K562 (cell line): ENCODE data around the gene NEMP2. TPM values are rescaled to one million over a fixed set of nuclear protein-coding genes. Genes with fewer than 3 reads are reported as not detected.
A peak's percentile ranks its signal among the peaks of the same experiment; 100 is the strongest.

ENCODE experiments used
- ATAC-seq: fragments of 200-7000 bp; cut with Tn5 transposase; 3 replicates; pipeline ENCODE4 v1.9.1; 2020; ENCODE audit warnings: moderate library complexity
- BruUV-seq: library from RNA; stranded (reverse); fragments of 400-500 nt; replicated peaks from 2 replicates; lab custom pipeline; 2021; lab: Mats Ljungman, UMichigan
- CTCF ChIA-PET: fragments of 300-600 bp; formaldehyde crosslinking; extraction: SDS; loops from one replicate; lab custom pipeline; 2021; ENCODE audit warnings: low intra/inter-chr PET ratio; lab: Yijun Ruan, JAX
- POLR2A ChIA-PET: fragments of 300-600, 350-650 bp; sonication (Branson Sonifier 250); formaldehyde crosslinking; extraction: SDS; loops from one replicate; lab custom pipeline; 2021; ENCODE audit warnings: antibody characterized with exemption, inconsistent platforms; lab: Yijun Ruan, JAX
- DNase-seq, 4 experiments: peaks; one replicate each; pipeline versions ENCODE4 v3.0.0 to v3.0.0-alpha.2; 2011 to 2018; ENCODE audit warnings: low spot score in 3 of 4, mixed read lengths in 3 of 4; ENCODE audit errors: extremely low read depth in 1 of 4
- FAIRE-seq: peaks from 2 replicates; lab custom pipeline; 2011; peaks lifted over from hg19 to GRCh38; lab: Jason Lieb, UNC
- H2AFZ ChIP-seq: 2 replicates; pipeline ENCODE4 v1.6.0; 2011; ENCODE audit warnings: low read depth, low read length, control low read depth, inconsistent platforms
- H3K27ac ChIP-seq: fragments of 200-600 bp; 3 replicates; pipeline ENCODE4 v1.8.0; 2011; ENCODE audit warnings: low read depth, mild to moderate bottlenecking, control low read depth, inconsistent platforms, low read length, moderate library complexity, mixed read lengths; ENCODE audit errors: extremely low read depth
- H3K27me3 ChIP-seq, 2 experiments: fragments of 300-600 bp in 1 of 2; 2 replicates in 1 of 2; 3 replicates in 1 of 2; pipeline versions ENCODE4 v1.6.0 to v1.8.0; 2011; ENCODE audit warnings: inconsistent platforms in 2 of 2, low read length in 2 of 2, mild to moderate bottlenecking in 1 of 2, mixed read lengths in 1 of 2, moderate library complexity in 1 of 2; ENCODE audit not compliant: control insufficient read depth in 2 of 2, insufficient read depth in 2 of 2
- H3K36me3 ChIP-seq: fragments of 300-600 bp; 3 replicates; pipeline ENCODE4 v1.8.0; 2011; ENCODE audit warnings: mild to moderate bottlenecking, low read length, inconsistent platforms; ENCODE audit not compliant: control insufficient read depth, insufficient read depth
- H3K4me1 ChIP-seq, 2 experiments: fragments of 200-600 bp in 1 of 2; replicated peaks in 1 of 2; 2 replicates in 1 of 2; 3 replicates in 1 of 2; pipeline versions ENCODE4 v1.5.1 to v1.8.0; 2011; ENCODE audit warnings: inconsistent platforms in 2 of 2, low read length in 2 of 2, mild to moderate bottlenecking in 1 of 2, mixed read lengths in 1 of 2, moderate library complexity in 1 of 2; ENCODE audit not compliant: control insufficient read depth in 2 of 2, insufficient read depth in 2 of 2
- H3K4me2 ChIP-seq: 2 replicates; pipeline ENCODE4 v1.6.1; 2011; ENCODE audit warnings: low read length, control low read depth, inconsistent platforms, mixed read lengths; ENCODE audit not compliant: insufficient read depth
- H3K4me3 ChIP-seq: fragments of 200-600 bp; sonication (generic), shearing (Covaris generic); 2 replicates; pipeline ENCODE4 v1.5.1; 2016; ENCODE audit warnings: control low read depth, inconsistent platforms
- H3K79me2 ChIP-seq: fragments of 200-600 bp; 3 replicates; pipeline ENCODE4 v1.8.0; 2011; ENCODE audit warnings: low read length, inconsistent platforms; ENCODE audit not compliant: control insufficient read depth, insufficient read depth
- H3K9ac ChIP-seq, 2 experiments: 2 replicates each; pipeline versions ENCODE4 v1.6.0 to v1.6.1; 2011; ENCODE audit warnings: low read depth in 2 of 2, low read length in 2 of 2, control low read depth in 1 of 2, inconsistent platforms in 1 of 2, mild to moderate bottlenecking in 1 of 2, mixed read lengths in 1 of 2; ENCODE audit not compliant: insufficient read depth in 1 of 2
- H3K9me1 ChIP-seq: one replicate; pipeline ENCODE4 v1.6.0; 2011; ENCODE audit warnings: inconsistent platforms, mild to moderate bottlenecking, low read length, moderate library complexity; ENCODE audit not compliant: control insufficient read depth, insufficient read depth
- H3K9me3 ChIP-seq: replicated peaks from 2 replicates; pipeline ENCODE4 v1.5.1; 2011; ENCODE audit warnings: low read depth, low read length, inconsistent platforms; ENCODE audit not compliant: control insufficient read depth, insufficient read depth
- H4K20me1 ChIP-seq: replicated peaks from 2 replicates; pipeline ENCODE4 v1.6.1; 2011; ENCODE audit warnings: low read length, inconsistent platforms, mixed read lengths; ENCODE audit not compliant: control insufficient read depth, insufficient read depth
- ATF7 ChIP-seq: fragments of 450-650 bp; IDR thresholded peaks from 2 replicates; pipeline ENCODE4 v1.7.1; 2014; ENCODE audit warnings: mild to moderate bottlenecking, moderate library complexity
- BRF1 ChIP-seq: IDR thresholded peaks from 3 replicates; pipeline ENCODE4 v1.6.1; 2011; ENCODE audit warnings: borderline replicate concordance, mild to moderate bottlenecking; ENCODE audit not compliant: insufficient read length; ENCODE audit errors: extremely low read depth
- EHMT2 ChIP-seq: fragments of 450-650 bp; IDR thresholded peaks from 2 replicates; pipeline ENCODE4 v1.6.1; 2018; ENCODE audit warnings: antibody characterized with exemption
- EP300 ChIP-seq: IDR thresholded peaks from 2 replicates; pipeline ENCODE4 v1.6.1; 2012; ENCODE audit warnings: low read length, improper control_type of control experiment
- HDAC2 ChIP-seq: fragments of 450-650 bp; IDR thresholded peaks from 2 replicates; pipeline ENCODE4 v1.6.1; 2016; ENCODE audit warnings: mild to moderate bottlenecking
- MEIS2 ChIP-seq: fragments of 450-650 bp; IDR thresholded peaks from 2 replicates; pipeline ENCODE4 v1.6.1; 2014; ENCODE audit warnings: mild to moderate bottlenecking; ENCODE audit not compliant: partially characterized antibody
- RCOR1 ChIP-seq, 2 experiments: IDR thresholded peaks; 2 replicates each; pipeline ENCODE4 v1.6.1; 2012; ENCODE audit warnings: low read depth in 2 of 2, low read length in 2 of 2, borderline replicate concordance in 1 of 2, improper control_type of control experiment in 1 of 2
- REST ChIP-seq, 2 experiments: fragments of 450-650 bp; formaldehyde crosslinking in 1 of 2; IDR thresholded peaks; 2 replicates each; pipeline versions ENCODE4 v1.4.0 to v1.6.1; 2014 to 2020; ENCODE audit warnings: mild to moderate bottlenecking in 2 of 2, borderline replicate concordance in 1 of 2, low read depth in 1 of 2
- STAT5A ChIP-seq: IDR thresholded peaks from 2 replicates; pipeline ENCODE4 v1.6.1; 2012; ENCODE audit warnings: low read length, inconsistent platforms, borderline replicate concordance
- XRCC4 ChIP-seq: IDR thresholded peaks from one replicate; pipeline ENCODE4 v1.6.1; 2011; ENCODE audit not compliant: insufficient read depth, insufficient read length; ENCODE audit errors: extremely low read depth
- WGBS: fragments of 100-300 bp; shearing (Covaris generic); methylation state at CpG from one replicate; pipeline ENCODE4 v1.1.6; 2016; ENCODE audit warnings: low coverage, mixed read lengths; ENCODE audit not compliant: insufficient coverage; ENCODE audit errors: missing lambda C conversion rate; 5-methylcytosine and 5-hydroxymethylcytosine counted together
- in situ Hi-C: fragments of 300-500 bp; cut with MboI; formaldehyde crosslinking; loops from 4 replicates; pipeline ENCODE4 v1.15.0; 2018; ENCODE audit warnings: inconsistent platforms, mixed read lengths
- intact Hi-C: fragments of 100-400 bp; cut with micrococcal nuclease; formaldehyde crosslinking; loops from 2 replicates; pipeline ENCODE4 v1.14.2; 2022
- polyA plus RNA-seq, 8 experiments: library from polyadenylated mRNA; depleted of rRNA in 4 of 8; stranded (reverse) in 5 of 8; unstranded in 3 of 8; fragments of >200 nt; fragmentation: Nextera tagmentation in 2 of 8; fragmentation: Illumina TruSeq in 1 of 8; extraction: Ambion mirVana in 2 of 8; extraction: Trizol in 1 of 8; gene quantifications; 2 replicates each; pipeline versions ENCODE4 v1.2.1 to v1.2.3, GENCODE V29; 2011 to 2014; ENCODE audit warnings: inconsistent platforms in 1 of 8, missing spikeins in 1 of 8
- total RNA-seq, 7 experiments: library from RNA; depleted of rRNA in 6 of 7; stranded (reverse); fragments of >200 nt in 6 of 7; fragmentation: Illumina TruSeq in 2 of 7; extraction: Trizol in 2 of 7; gene quantifications; 2 replicates each; pipeline versions ENCODE4 v1.2.1 to v1.2.3, GENCODE V29; 2011 to 2021; ENCODE audit warnings: low replicate concordance in 1 of 7

NEMP2 gene
- total and polyA plus RNA-seq, 9 of the 15 experiments (the other 6 are each of a cell fraction or from before 2014, with no cell fraction given): 0.32 to 3.0 (median 1.7) TPM

GRCh38 chr2:190530248-190530900 lies 4.1 kb downstream of the NEMP2 start:
- in situ Hi-C loops: no loop called here
- peaks cover 10 to 43% of the 10 kb centered on the region in 2 experiments; a peak in 4 of 5 replicates for H3K4me1 ChIP-seq
- TF ChIP-seq EP300 (0 out of 2 replicates have a peak, but pooled peaks have one; percentile 12), REST (IDR thresholded peaks at IDR 0.05; ENCODE audit: borderline replicate concordance) (peak; percentile 81), REST (CRISPR knock-in tag; IDR thresholded peaks at IDR 0.05; ENCODE audit: low read depth) (no peak), MEIS2 (peak; percentile 4), RCOR1 (IDR thresholded peaks at IDR 0.05; ENCODE audit: borderline replicate concordance in 1 of 2, low read depth in 2 of 2, low read length in 2 of 2) (peak in 1 of 2 experiments; percentile 62; a peak in 1 of 4 replicates), ATF7 (0 out of 2 replicates have a peak, but pooled peaks have one; percentile 12), HDAC2 (peak; percentile 31; the same call in 1 of the 2 replicates), BRF1 (no peak), EHMT2 (0 out of 2 replicates have a peak, but pooled peaks have one; percentile 24), XRCC4 (no peak), STAT5A (no peak)

More at GRCh38 chr2:190530248-190530900, 4.1 kb downstream of the NEMP2 start:
- Histone ChIP-seq H3K79me2 (peaks cover 16% of the 10 kb centered on the region), H4K20me1 (no peaks in the 10 kb centered on the region), H3K27me3 (no peaks in the 10 kb centered on the region), H3K4me2 (peak overlapping the region; percentile 6; the same call in 1 of the 2 replicates), H3K9me3 (no peaks in the 10 kb centered on the region), H3K27ac (no peak overlapping the region), H3K4me3 (no peak overlapping the region), H3K9ac (peak overlapping the region; percentile 1 to 74; a peak in 2 of 4 replicates), H3K36me3 (no peaks in the 10 kb centered on the region), H3K9me1 (no peaks in the 10 kb centered on the region), H2AFZ (peak overlapping the region; percentile 35; the same call in 1 of the 2 replicates)
- ChIA-PET POLR2A (interaction anchor here (0.6 kb wide), 1 partner anchor 120 kb away, joined by 3 read pairs; no protein-coding TSS in a partner anchor), CTCF (no interaction called here)
- 26% methylated on average over 6 of the region's 6 CpGs for WGBS
- no TSS peak for BruUV-seq
- FAIRE-seq (peak; percentile 44), ATAC-seq (0 out of 3 replicates have a peak, but pooled peaks have one; percentile 4), DNase-seq (peak in 1 of 4 experiments; percentile 29)
- intact Hi-C loops: loop anchor here (5.0 to 10.0 kb wide), 2 partner anchors 52 to 274 kb away; no protein-coding TSS in a partner anchor
